Pancreas (tissue), 10 donors: ENCODE results near the gene MAST2. TPM values are rescaled to one million over a fixed set of nuclear protein-coding genes. Genes with fewer than 3 reads are reported as not detected.
"Not testable (repeated sequence)": the region's sequence is repeated elsewhere in the genome, so short reads cannot be mapped to it uniquely, and the experiment has no call there.

Experiments used
- ATAC-seq, 4 donors: fragments of 200-7000 bp; cut with Tn5 transposase; one replicate each; pipeline versions ENCODE4 v1.8.0 to v1.9.1; 2020; ENCODE audit warnings: mild to moderate bottlenecking in 4 of 4, moderate library complexity in 4 of 4
- DNase-seq, 6 donors: peaks; one replicate each; pipeline ENCODE4 v3.0.0-alpha.2; 2020
- FAIRE-seq: peaks from 2 replicates; lab custom pipeline; 2012; peaks lifted over from hg19 to GRCh38; lab: Jason Lieb, UNC
- H3K27ac ChIP-seq, 4 donors: fragments of 200-600 bp; sonication (generic); 1 replicate in 3 of 4; 2 replicates in 1 of 4; pipeline versions ENCODE4 v1.5.0 to v1.8.0; 2020
- H3K27me3 ChIP-seq, 4 donors: fragments of 200-600 bp; one replicate each; pipeline ENCODE4 v1.8.0; 2021
- H3K36me3 ChIP-seq, 3 donors: fragments of 200-600 bp; sonication (generic) in 1 of 3; one replicate each; pipeline versions ENCODE4 v1.5.0 to v1.8.0; 2020 to 2021
- H3K4me1 ChIP-seq, 3 donors: fragments of 200-600 bp; one replicate each; pipeline ENCODE4 v1.8.0; 2021
- H3K4me3 ChIP-seq, 4 donors: fragments of 200-600 bp; sonication (generic) in 2 of 4; one replicate each; pipeline versions ENCODE4 v1.5.0 to v1.8.0; 2020 to 2021
- H3K9me3 ChIP-seq, 4 donors: fragments of 200-600 bp; one replicate each; pipeline ENCODE4 v1.8.0; 2021
- CTCF ChIP-seq, 4 donors: fragments of 200-600 bp; sonication (generic) in 3 of 4; IDR thresholded peaks; one replicate each; pipeline versions ENCODE4 v1.5.0 to v1.8.0; 2021; ENCODE audit warnings: antibody characterized with exemption in 4 of 4
- WGBS, 2 donors: extraction: QIAGEN DNeasy Blood & Tissue Kit; methylation state at CpG; one replicate each; pipeline ENCODE4 v1.1.7; 2013; 5-methylcytosine and 5-hydroxymethylcytosine counted together
- intact Hi-C, 3 donors: fragments of 100-400 bp; cut with DNase I; formaldehyde crosslinking; loops; one replicate each; pipeline versions ENCODE4 v1.11.1 to v1.14.2; 2022
- polyA plus RNA-seq, 2 donors: library from polyadenylated mRNA; stranded (reverse); fragments of 200-250 nt; gene quantifications; one replicate each; pipeline ENCODE4 v1.2.3, GENCODE V29; 2013
- total RNA-seq, 6 donors: library from RNA; stranded (reverse); fragmentation: NEBNext Ultra II Directional in 4 of 6; extraction: Animal tissue kit (Norgen Biotek cat#: 25700) in 4 of 6; gene quantifications; one replicate each; pipeline versions ENCODE4 v1.2.1 to v1.2.4, GENCODE V29; 2021 to 2023
- donor health status: healthy with polysubstance abuse.
- donor health status: DM: no; HTN: no; CAD: no; lungs with moderate emphysema.
- donor health status: DM: no; HTN: no; CAD: no.
- donor health status: control.
- donor health status: control.
- donor health status: Bipolar disorder and iron deficiency.
- donor health status: DM: yes; HTN: yes; CAD: no.
- donor health status: DM: no; HTN: no; CAD: no.
- donor health status: DM: no; HTN: no; CAD: no.
- donor health status: DM: yes; HTN: yes; CAD: no.

Gene MAST2
- total and polyA plus RNA-seq, 8 donors = 5.1 to 14.5 (median 7.7) TPM

GRCh38 chr1:45960930-45961715, 157.7 kb downstream of the MAST2 start:
- intact Hi-C loops = no loop called here
- no peak for FAIRE-seq
- DNase-seq = no peak
- no peaks in the 10 kb centered on the region for H3K9me3 ChIP-seq
- TF ChIP-seq CTCF (IDR thresholded peaks at IDR 0.05) = no peak
- H3K4me1 ChIP-seq = no peaks in the 10 kb centered on the region
- no peaks in the 10 kb centered on the region for H3K27me3 ChIP-seq
- no peak overlapping the region for H3K27ac ChIP-seq
- ATAC-seq = no peak
- H3K36me3 ChIP-seq = no peaks in the 10 kb centered on the region
- no peak overlapping the region for H3K4me3 ChIP-seq

GRCh38 chr1:45961936-45962335, 158.5 kb downstream of the MAST2 start:
- FAIRE-seq, H3K27ac ChIP-seq, H3K4me3 ChIP-seq, DNase-seq, H3K36me3 ChIP-seq, ATAC-seq, H3K9me3 ChIP-seq, intact Hi-C loops, H3K4me1 ChIP-seq, H3K27me3 ChIP-seq: not testable (repeated sequence)
- 97 to 99% methylated on average over 4 of the region's 4 CpGs for WGBS, 2 donors

DNA sequence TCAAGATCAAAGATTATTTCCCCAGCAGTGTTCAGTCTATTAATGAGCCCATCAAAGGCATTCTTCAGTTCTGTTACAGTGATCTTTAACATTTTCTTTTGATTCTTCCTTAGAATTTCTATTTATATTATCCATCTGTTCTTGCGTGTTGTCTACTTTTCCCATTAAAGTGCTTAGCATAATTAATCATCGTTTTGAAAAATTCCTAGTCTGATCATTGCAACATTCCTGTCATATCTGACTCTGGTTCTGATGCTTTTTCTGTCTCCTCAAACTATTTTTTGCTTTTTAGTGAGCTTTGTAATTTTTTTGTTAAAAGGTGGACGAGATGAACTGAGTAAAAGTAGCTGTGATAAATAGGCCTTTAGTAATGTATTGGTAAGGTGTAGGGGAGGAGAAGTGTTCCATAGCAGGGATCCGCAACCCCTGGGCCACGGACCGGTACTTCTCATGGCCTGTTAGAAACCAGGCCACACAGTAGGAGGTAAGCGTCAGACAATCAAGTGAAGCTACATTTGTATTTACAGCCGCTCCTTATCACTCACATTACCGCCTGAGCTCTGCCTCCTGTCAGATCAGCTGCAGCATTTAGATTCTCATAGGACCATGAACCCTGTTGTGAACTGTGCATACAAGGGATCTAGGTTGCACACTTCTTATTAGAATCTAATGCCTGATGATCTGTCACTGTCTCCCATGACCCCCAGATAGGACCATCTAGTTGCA, 165.7 kb downstream of the MAST2 start:
- H3K36me3 ChIP-seq = no peaks in the 10 kb centered on the region
- no peaks in the 10 kb centered on the region for H3K27me3 ChIP-seq
- intact Hi-C loops = no loop called here
- H3K9me3 ChIP-seq = no peaks in the 10 kb centered on the region
- no peak for TF ChIP-seq CTCF (IDR thresholded peaks at IDR 0.05)
- no peak for ATAC-seq
- no peak for FAIRE-seq
- no peak overlapping the region for H3K4me3 ChIP-seq
- no peak overlapping the region for H3K27ac ChIP-seq
- no peaks in the 10 kb centered on the region for H3K4me1 ChIP-seq
- 94 to 96% methylated on average over 9 of the region's 9 CpGs for WGBS, 2 donors
- no peak for DNase-seq

DNA sequence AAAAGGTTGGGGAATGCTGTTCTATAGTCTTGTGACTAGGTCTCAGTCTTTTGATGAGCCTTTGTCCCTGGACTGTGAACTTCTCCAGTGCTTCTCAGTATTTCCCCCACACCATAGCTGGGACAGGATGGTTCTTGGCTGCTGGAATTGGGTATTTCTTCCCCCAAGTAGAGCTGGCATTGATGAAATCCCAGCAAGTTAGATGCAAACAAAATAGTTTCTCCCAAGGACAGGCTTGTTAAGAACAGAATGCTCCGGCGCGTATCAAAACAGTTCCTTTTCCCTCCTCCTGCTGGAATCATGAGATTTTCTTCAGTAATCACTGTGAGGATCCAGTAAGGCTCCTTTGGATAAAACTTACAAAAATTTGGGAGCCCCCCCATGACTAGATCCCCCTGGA, 166.5 kb downstream of the MAST2 start:
- no peak for ATAC-seq
- Histone ChIP-seq H3K4me3 (no peak overlapping the region), H3K36me3 (no peaks in the 10 kb centered on the region), H3K9me3 (no peaks in the 10 kb centered on the region), H3K4me1 (no peaks in the 10 kb centered on the region), H3K27ac (no peak overlapping the region), H3K27me3 (no peaks in the 10 kb centered on the region)
- intact Hi-C loops = no loop called here
- no peak for FAIRE-seq
- no peak for DNase-seq
- no peak for TF ChIP-seq CTCF (IDR thresholded peaks at IDR 0.05)
- WGBS, 2 donors = 90% methylated on average over 3 of the region's 3 CpGs

- ATAC-seq = no peak
- FAIRE-seq = no peak
Observed at GRCh38 chr1:45971335-45971734, 167.9 kb downstream of the MAST2 start.

More at GRCh38 chr1:45971335-45971734, 167.9 kb downstream of the MAST2 start:
- no peak for DNase-seq
- 92% methylated on average over 3 of the region's 3 CpGs for WGBS, 2 donors
- intact Hi-C loops = no loop called here
- no peaks in the 10 kb centered on the region for H3K36me3 ChIP-seq
- no peaks in the 10 kb centered on the region for H3K27me3 ChIP-seq
- no peaks in the 10 kb centered on the region for H3K9me3 ChIP-seq
- no peaks in the 10 kb centered on the region for H3K4me1 ChIP-seq
- H3K4me3 ChIP-seq = no peak overlapping the region
- no peak overlapping the region for H3K27ac ChIP-seq
- TF ChIP-seq CTCF (IDR thresholded peaks at IDR 0.05) = no peak
